C4-2B (cell line): ENCODE results near the gene ACOX1.

Experiments
- H3K27ac ChIP-seq: fragments of 450-650 bp; 2 replicates; pipeline ENCODE4 v1.5.1; 2017
- ZFX ChIP-seq: fragments of 450-650 bp; IDR thresholded peaks from 2 replicates; pipeline ENCODE4 v1.6.1; 2017
- TF ChIP-seq, protein P1 (sequence below): fragments of 450-650 bp; conservative IDR thresholded peaks from 2 replicates; pipeline ENCODE4 v1.5.1; 2017; ENCODE audit warnings: mild to moderate bottlenecking

Gene ACOX1

DNA sequence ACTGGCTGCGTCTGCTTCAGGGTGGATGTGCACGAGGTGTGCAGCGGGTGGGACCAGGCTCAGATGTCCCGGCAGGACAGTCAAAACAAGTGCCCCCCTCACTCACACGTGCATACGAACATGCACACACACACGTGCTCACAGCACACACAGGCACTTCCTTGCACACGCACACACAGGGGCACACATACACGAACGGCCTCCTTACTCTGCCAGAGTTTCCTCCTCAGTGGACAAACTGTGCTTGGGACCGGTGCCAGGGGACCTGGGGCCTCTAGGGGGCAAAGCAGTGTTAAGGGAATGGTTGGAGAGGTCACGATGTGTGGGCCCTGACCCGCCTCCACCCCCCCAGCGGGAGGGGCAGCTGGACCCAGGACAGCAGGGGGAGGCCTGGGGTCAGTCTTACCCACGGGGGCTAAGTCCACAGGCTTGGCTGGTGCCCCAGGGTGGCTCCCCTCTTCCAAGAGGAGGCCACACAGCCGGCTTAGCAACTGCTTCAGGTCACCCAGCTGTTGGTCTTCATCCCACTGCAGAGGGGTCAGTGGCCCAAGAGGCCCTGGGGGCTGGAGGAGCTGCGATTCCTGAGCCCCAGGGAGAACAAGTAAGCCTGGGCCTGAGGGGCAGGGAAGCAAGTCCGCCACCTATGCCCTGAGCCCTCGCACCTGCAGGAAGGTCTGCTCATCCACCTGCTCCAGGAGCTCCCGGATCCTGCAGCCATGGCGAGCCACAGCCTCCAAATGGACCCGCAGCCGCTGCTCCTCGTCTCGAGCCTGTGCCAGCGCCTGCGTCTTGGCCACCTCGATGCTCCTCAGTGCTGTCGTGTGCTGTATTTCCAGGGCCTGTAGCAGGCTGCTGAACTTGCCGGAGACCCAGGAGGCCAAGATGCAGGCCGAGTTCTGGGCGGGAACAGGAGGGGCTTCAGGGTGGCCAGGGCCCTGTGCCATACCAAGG, 87.1 kb downstream of the ACOX1 start:
- no peak for TF ChIP-seq ZFX
- TF ChIP-seq, protein P1, sequence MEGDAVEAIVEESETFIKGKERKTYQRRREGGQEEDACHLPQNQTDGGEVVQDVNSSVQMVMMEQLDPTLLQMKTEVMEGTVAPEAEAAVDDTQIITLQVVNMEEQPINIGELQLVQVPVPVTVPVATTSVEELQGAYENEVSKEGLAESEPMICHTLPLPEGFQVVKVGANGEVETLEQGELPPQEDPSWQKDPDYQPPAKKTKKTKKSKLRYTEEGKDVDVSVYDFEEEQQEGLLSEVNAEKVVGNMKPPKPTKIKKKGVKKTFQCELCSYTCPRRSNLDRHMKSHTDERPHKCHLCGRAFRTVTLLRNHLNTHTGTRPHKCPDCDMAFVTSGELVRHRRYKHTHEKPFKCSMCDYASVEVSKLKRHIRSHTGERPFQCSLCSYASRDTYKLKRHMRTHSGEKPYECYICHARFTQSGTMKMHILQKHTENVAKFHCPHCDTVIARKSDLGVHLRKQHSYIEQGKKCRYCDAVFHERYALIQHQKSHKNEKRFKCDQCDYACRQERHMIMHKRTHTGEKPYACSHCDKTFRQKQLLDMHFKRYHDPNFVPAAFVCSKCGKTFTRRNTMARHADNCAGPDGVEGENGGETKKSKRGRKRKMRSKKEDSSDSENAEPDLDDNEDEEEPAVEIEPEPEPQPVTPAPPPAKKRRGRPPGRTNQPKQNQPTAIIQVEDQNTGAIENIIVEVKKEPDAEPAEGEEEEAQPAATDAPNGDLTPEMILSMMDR, result no peak

More for the DNA sequence above, 87.1 kb downstream of the ACOX1 start:
- H3K27ac ChIP-seq, result no peak overlapping the region
